SIG-M5 treated with dmso at 0.1 percent for 504 hours (cell line): ENCODE results near the gene TRIM2.

Source experiments
- DNase-seq: peaks from one replicate; lab custom pipeline; 2025; ENCODE audit not compliant: unreplicated experiment; lab: John Stamatoyannopoulos, UW

The TRIM2 gene

GRCh38 chr4:153271820-153272219 is 67.6 kb downstream of the TRIM2 start:
- no peak for DNase-seq

- no peak for DNase-seq
Observed at GRCh38 chr4:153273751-153274150, 69.5 kb downstream of the TRIM2 start.

GRCh38 chr4:153274967-153275366 is 70.7 kb downstream of the TRIM2 start:
- DNase-seq, result no peak

- DNase-seq, result no peak
Observed at GRCh38 chr4:153275380-153276276, 71.4 kb downstream of the TRIM2 start.

GRCh38 chr4:153276971-153277370 is 72.7 kb downstream of the TRIM2 start:
- peak; percentile 1 for DNase-seq

- no peak for DNase-seq
Observed at GRCh38 chr4:153281476-153281875, 77.2 kb downstream of the TRIM2 start.

- DNase-seq, result no peak
Observed at GRCh38 chr4:153282023-153282422, 77.8 kb downstream of the TRIM2 start.

- no peak for DNase-seq
Observed at GRCh38 chr4:153283260-153283659, 79.0 kb downstream of the TRIM2 start.

- DNase-seq, result no peak
Observed at GRCh38 chr4:153290134-153290533, 85.9 kb downstream of the TRIM2 start.

GRCh38 chr4:153291562-153291961 is 87.3 kb downstream of the TRIM2 start:
- no peak for DNase-seq

GRCh38 chr4:153292897-153293741 is 88.9 kb downstream of the TRIM2 start:
- no peak for DNase-seq

GRCh38 chr4:153293742-153294057 is 89.5 kb downstream of the TRIM2 start:
- DNase-seq, result no peak

GRCh38 chr4:153294631-153295030 is 90.4 kb downstream of the TRIM2 start:
- peak; percentile 13 for DNase-seq

- peak; percentile 13 for DNase-seq
Observed at GRCh38 chr4:153295131-153295755, 91.0 kb downstream of the TRIM2 start.

- no peak for DNase-seq
Observed at GRCh38 chr4:153296040-153296823, 92.0 kb downstream of the TRIM2 start.

GRCh38 chr4:153297116-153297515 is 92.9 kb downstream of the TRIM2 start:
- DNase-seq, result no peak

GRCh38 chr4:153310793-153311192 is 106.5 kb downstream of the TRIM2 start:
- DNase-seq, result no peak

GRCh38 chr4:153314915-153315314 is 110.7 kb downstream of the TRIM2 start:
- no peak for DNase-seq

GRCh38 chr4:153318696-153319320 is 114.6 kb downstream of the TRIM2 start:
- peak; percentile 34 for DNase-seq

- DNase-seq, result no peak
Observed at GRCh38 chr4:153322791-153323190, 118.5 kb downstream of the TRIM2 start.
